ENCODE data around the gene RANBP3. TPM values are rescaled to one million over a fixed set of nuclear protein-coding genes. Genes with fewer than 3 reads are reported as not detected.

Gene RANBP3
- total and polyA plus RNA-seq, 2 of the 8 experiments (the other 6 are each of a cell fraction or from before 2014, with no cell fraction given): 95.4 to 122 TPM

DNA sequence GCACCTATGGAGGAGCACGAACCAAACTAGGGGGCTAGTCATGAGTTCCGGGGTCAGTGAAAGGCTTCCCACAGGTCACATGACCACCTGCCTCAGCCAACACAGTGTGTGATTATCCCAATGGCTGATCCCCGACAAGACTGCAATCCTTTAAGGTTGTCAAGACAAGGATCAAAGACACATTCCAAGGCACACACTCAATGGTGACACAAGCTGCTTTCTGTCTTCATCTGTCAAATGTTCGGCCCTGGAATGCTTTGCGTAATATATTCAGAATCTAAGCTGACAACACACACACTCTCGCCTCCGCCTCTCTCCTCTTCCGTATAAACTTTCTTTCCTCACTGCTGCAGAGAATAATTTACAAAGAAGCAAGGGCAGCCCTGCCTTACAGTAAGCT is 11.7 kb downstream of the RANBP3 start:
- Histone ChIP-seq H3K18ac (ENCODE audit: extremely low read depth, low read length) (no peak overlapping the region), H3K9me3 (ENCODE audit: insufficient read depth in 2 of 2, low read depth in 1 of 2, low read length in 1 of 2) (no peaks in the 10 kb centered on the region), H3K4me2 (ENCODE audit: insufficient read depth in 1 of 2, low read depth in 2 of 2, low read length in 2 of 2) (no peak overlapping the region), H4K91ac (replicated peaks; ENCODE audit: insufficient read length, low read length) (no peak overlapping the region), H3K36me3 (ENCODE audit: control insufficient read depth in 2 of 4, insufficient read depth in 4 of 4, low read length in 3 of 4) (no peaks in the 10 kb centered on the region), H3K56ac (replicated peaks; ENCODE audit: insufficient read length, low read depth, low read length) (no peak overlapping the region), H3K23me2 (ENCODE audit: low read depth, low read length) (no peaks in the 10 kb centered on the region), H2BK5ac (ENCODE audit: low read depth, low read length) (no peak overlapping the region), H2AFZ (ENCODE audit: low read length) (no peak overlapping the region), H2BK120ac (replicated peaks; ENCODE audit: low read depth, low read length) (no peak overlapping the region), H3K14ac (ENCODE audit: insufficient read length) (no peak overlapping the region), H4K20me1 (replicated peaks in 1 of 2; ENCODE audit: control insufficient read depth in 1 of 2, insufficient read depth in 2 of 2, low read length in 2 of 2) (peaks cover 47 to 68% of the 10 kb centered on the region in 2 experiments), H4K5ac (ENCODE audit: insufficient read length, low read depth, low read length) (no peak overlapping the region), H3K4ac (replicated peaks; ENCODE audit: insufficient read length, low read depth, low read length) (no peak overlapping the region), H3K4me1 (replicated peaks in 1 of 4; ENCODE audit: control insufficient read depth in 3 of 4, insufficient read depth in 4 of 4, low read length in 3 of 4) (peaks cover 13 to 24% (median 16%) of the 10 kb centered on the region in 4 experiments), H4K8ac (ENCODE audit: extremely low read depth, insufficient read depth, low read length) (no peak overlapping the region), H3K79me1 (ENCODE audit: low read depth, low read length) (peaks cover 50% of the 10 kb centered on the region), H2BK20ac (ENCODE audit: low read length) (no peak overlapping the region), H3K4me3 (ENCODE audit: extremely low read depth in 1 of 4, insufficient read depth in 2 of 4, low read depth in 3 of 4, low read length in 4 of 4) (no peak overlapping the region), H3K79me2 (ENCODE audit: control insufficient read depth in 1 of 2, insufficient read depth in 2 of 2, low read length in 2 of 2) (peaks cover 18 to 97% of the 10 kb centered on the region in 2 experiments; a peak in 3 of 4 replicates), H3K27ac (ENCODE audit: low read depth, low read length) (no peak overlapping the region), H2BK15ac (ENCODE audit: low read length) (no peak overlapping the region), H2BK12ac (ENCODE audit: low read depth, low read length) (no peak overlapping the region), H3K23ac (ENCODE audit: insufficient read length) (no peak overlapping the region), H3K27me3 (replicated peaks in 1 of 4; ENCODE audit: control insufficient read depth in 3 of 4, extremely low read depth in 1 of 4, insufficient read depth in 3 of 4, low read length in 3 of 4) (no peaks in the 10 kb centered on the region), H3K9ac (replicated peaks in 1 of 4; ENCODE audit: extremely low read depth in 1 of 4, low read depth in 3 of 4, low read length in 3 of 4) (no peak overlapping the region), H2AK5ac (ENCODE audit: low read depth, low read length) (no peak overlapping the region)
- CTCF ChIA-PET (ENCODE audit: partially characterized antibody): interaction anchor here (0.8 to 3.9 kb wide), 7 partner anchors 9 to 56 kb away, joined by 4 to 48 read pairs (median 12); no protein-coding TSS in a partner anchor
- POLR2A ChIA-PET (ENCODE audit: partially characterized antibody): interaction anchor here (1.0 kb wide), 1 partner anchor 75 kb away, joined by 3 read pairs; no protein-coding TSS in a partner anchor
- FAIRE-seq (no peak), DNase-seq (ENCODE audit: low read depth in 1 of 2, low spot score in 2 of 2) (no peak)
- WGBS, 2 experiments (ENCODE audit: extremely low coverage in 1 of 2, insufficient coverage in 1 of 2, insufficient read length in 1 of 2, insufficient replicate concordance in 2 of 2, low coverage in 1 of 2, low lambda C conversion rate in 2 of 2, missing lambda C conversion rate in 1 of 2): 86% methylated on average over 8 of the region's 8 CpGs; no CpG with 5 or more reads in 1 of the 2 experiments
- TF ChIP-seq, protein P1, sequence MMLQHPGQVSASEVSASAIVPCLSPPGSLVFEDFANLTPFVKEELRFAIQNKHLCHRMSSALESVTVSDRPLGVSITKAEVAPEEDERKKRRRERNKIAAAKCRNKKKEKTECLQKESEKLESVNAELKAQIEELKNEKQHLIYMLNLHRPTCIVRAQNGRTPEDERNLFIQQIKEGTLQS (IDR thresholded peaks at IDR 0.05; ENCODE audit: insufficient read depth, low read depth, low read length): no peak
- TF ChIP-seq SP1 (IDR thresholded peaks at IDR 0.05; ENCODE audit: low read depth, low read length): no peak
- TF ChIP-seq HDAC6 (IDR thresholded peaks at IDR 0.05; ENCODE audit: low read depth, low read length): no peak
- TF ChIP-seq, protein P2, sequence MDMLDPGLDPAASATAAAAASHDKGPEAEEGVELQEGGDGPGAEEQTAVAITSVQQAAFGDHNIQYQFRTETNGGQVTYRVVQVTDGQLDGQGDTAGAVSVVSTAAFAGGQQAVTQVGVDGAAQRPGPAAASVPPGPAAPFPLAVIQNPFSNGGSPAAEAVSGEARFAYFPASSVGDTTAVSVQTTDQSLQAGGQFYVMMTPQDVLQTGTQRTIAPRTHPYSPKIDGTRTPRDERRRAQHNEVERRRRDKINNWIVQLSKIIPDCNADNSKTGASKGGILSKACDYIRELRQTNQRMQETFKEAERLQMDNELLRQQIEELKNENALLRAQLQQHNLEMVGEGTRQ (IDR thresholded peaks at IDR 0.05; ENCODE audit: low read length): peak; percentile 31; the same call in 1 of the 2 replicates
- no peak for TF ChIP-seq KDM5A (IDR thresholded peaks at IDR 0.05; ENCODE audit: low read length)
- TF ChIP-seq POU5F1 (IDR thresholded peaks at IDR 0.05; ENCODE audit: low read depth, low read length): no peak
- TF ChIP-seq GTF2F1 (IDR thresholded peaks at IDR 0.05; ENCODE audit: borderline replicate concordance, low read depth, low read length): no peak
- TF ChIP-seq TEAD4 (IDR thresholded peaks at IDR 0.05; ENCODE audit: low read depth, low read length): no peak

All from H1 (cell line).